Astrocyte of the cerebellum (primary cell): ENCODE measurements around the gene CREBBP.

ENCODE experiments used
- DNase-seq: peaks from one replicate; pipeline ENCODE4 v3.0.0-alpha.2; 2011; ENCODE audit warnings: low read depth
- H3K4me3 ChIP-seq: 2 replicates; pipeline ENCODE4 v1.5.1; 2011; ENCODE audit warnings: mild to moderate bottlenecking, low read depth, low read length, moderate library complexity
- CTCF ChIP-seq: IDR thresholded peaks from 2 replicates; pipeline ENCODE4 v1.5.1; 2012; ENCODE audit warnings: low read length, low read depth, moderate library complexity, mild to moderate bottlenecking; ENCODE audit errors: missing control alignments
- in situ Hi-C: cut with HindIII; loops from 2 replicates; pipeline ENCODE4 v1.10.0; 2017; ENCODE audit warnings: low sequenced_read_pairs

The CREBBP gene

GRCh38 chr16:3868556-3868955, 12.0 kb downstream of the CREBBP start:
- TF ChIP-seq CTCF, result no peak
- no peak for DNase-seq
- in situ Hi-C loops, result no loop called here
- H3K4me3 ChIP-seq, result no peak overlapping the region

GRCh38 chr16:3866703-3867431, 13.6 kb downstream of the CREBBP start:
- DNase-seq, result no peak
- TF ChIP-seq CTCF, result no peak
- H3K4me3 ChIP-seq, result no peak overlapping the region
- in situ Hi-C loops, result no loop called here

GRCh38 chr16:3865241-3865640, 15.3 kb downstream of the CREBBP start:
- TF ChIP-seq CTCF, result no peak
- no peak for DNase-seq
- in situ Hi-C loops, result no loop called here
- H3K4me3 ChIP-seq, result no peak overlapping the region

- TF ChIP-seq CTCF, result no peak
- DNase-seq, result no peak
- H3K4me3 ChIP-seq, result no peak overlapping the region
- in situ Hi-C loops, result no loop called here
These were observed 16.0 kb downstream of the CREBBP start for GRCh38 chr16:3864562-3864961.

- H3K4me3 ChIP-seq, result no peak overlapping the region
- no peak for DNase-seq
- no peak for TF ChIP-seq CTCF
- in situ Hi-C loops, result no loop called here
These were observed 16.9 kb downstream of the CREBBP start for GRCh38 chr16:3863587-3863986.

- no peak for DNase-seq
- H3K4me3 ChIP-seq, result no peak overlapping the region
- in situ Hi-C loops, result no loop called here
- no peak for TF ChIP-seq CTCF
These were observed 18.6 kb downstream of the CREBBP start for GRCh38 chr16:3861808-3862451.
